Breast epithelium (tissue), 4 donors: ENCODE results near the gene TMEM164. TPM values are rescaled to one million over a fixed set of nuclear protein-coding genes. Genes with fewer than 3 reads are reported as not detected.

ENCODE experiments used
- DNase-seq, 2 donors: peaks; one replicate each; pipeline ENCODE4 v3.0.0-alpha.2; 2019; ENCODE audit warnings: low spot score in 2 of 2
- H3K27ac ChIP-seq, 2 donors: fragments of 200-600 bp; sonication (generic) in 1 of 2; one replicate each; pipeline ENCODE4 v1.5.1; 2016 to 2019; ENCODE audit warnings: mild to moderate bottlenecking in 1 of 2
- H3K27me3 ChIP-seq, 2 donors: fragments of 200-600 bp; sonication (generic) in 1 of 2; one replicate each; pipeline versions ENCODE4 v1.5.1 to v1.6.0; 2017 to 2019; ENCODE audit warnings: control low read depth in 1 of 2, mild to moderate bottlenecking in 1 of 2
- H3K36me3 ChIP-seq: fragments of 200-600 bp; one replicate; pipeline ENCODE4 v1.5.1; 2019
- H3K4me1 ChIP-seq, 2 donors: fragments of 200-600 bp; sonication (generic); one replicate each; pipeline ENCODE4 v1.5.1; 2016 to 2019; ENCODE audit warnings: control low read depth in 1 of 2
- H3K4me3 ChIP-seq, 3 donors: fragments of 200-600 bp; sonication (generic); 1 replicate in 2 of 3; 2 replicates in 1 of 3; pipeline ENCODE4 v1.5.1; 2016 to 2019; ENCODE audit warnings: mild to moderate bottlenecking in 3 of 3, moderate library complexity in 2 of 3
- H3K9me3 ChIP-seq, 2 donors: fragments of 200-600 bp; sonication (generic) in 1 of 2; one replicate each; pipeline ENCODE4 v1.5.1; 2016 to 2019; ENCODE audit warnings: control low read depth in 1 of 2
- POLR2A ChIP-seq: fragments of 450-650 bp; IDR thresholded peaks from one replicate; pipeline ENCODE4 v1.6.1; 2016; ENCODE audit warnings: antibody characterized with exemption, mild to moderate bottlenecking, moderate library complexity
- POLR2AphosphoS5 ChIP-seq, 3 donors: sonication (generic); formaldehyde crosslinking; IDR thresholded peaks; one replicate each; pipeline ENCODE4 v1.6.1; 2017; ENCODE audit warnings: antibody characterized with exemption in 3 of 3
- intact Hi-C: fragments of 100-400 bp; cut with DNase I; formaldehyde crosslinking; loops from one replicate; pipeline ENCODE4 v1.15.1; 2023; ENCODE audit warnings: low total_unique reads
- total RNA-seq, 3 donors: library from RNA; depleted of rRNA; stranded (reverse); fragments of >200 nt; gene quantifications; one replicate each; pipeline ENCODE4 v1.1.0, GENCODE V29; 2016
- TF ChIP-seq, protein P1 (sequence below), 3 donors: fragments of 450-650 bp; IDR thresholded peaks; one replicate each; pipeline ENCODE4 v1.5.1; 2016 to 2017; ENCODE audit warnings: antibody characterized with exemption in 3 of 3, mild to moderate bottlenecking in 3 of 3, moderate library complexity in 3 of 3

Gene TMEM164
- total RNA-seq, 3 donors from 2014 or later, result 35.7 to 58.7 (median 56.5) TPM

DNA sequence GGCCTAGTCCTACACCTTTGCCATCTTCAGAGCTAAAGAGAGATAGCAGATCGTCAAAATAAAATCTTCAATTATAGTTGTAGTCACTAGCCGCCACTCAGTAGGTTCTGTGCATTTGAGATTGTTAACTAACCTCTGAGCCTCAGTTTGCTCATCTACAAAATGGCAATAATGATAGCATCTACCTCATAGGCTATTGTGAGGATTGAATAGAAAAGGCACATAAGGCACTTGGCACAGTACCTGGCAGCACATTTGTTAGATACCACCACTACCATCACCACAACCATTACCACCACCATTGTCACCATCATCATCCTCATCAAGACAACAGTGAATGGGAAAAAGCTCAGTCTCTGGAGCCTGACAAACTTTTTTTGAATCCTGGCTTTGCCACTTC lies 180.4 kb downstream of the TMEM164 start:
- peaks cover 0 to 10% of the 10 kb centered on the region in 2 donors for H3K9me3 ChIP-seq
- no peaks in the 10 kb centered on the region for H3K4me1 ChIP-seq
- no peak overlapping the region for H3K27ac ChIP-seq
- TF ChIP-seq POLR2A (no peak), POLR2AphosphoS5 (IDR thresholded peaks at IDR 0.05) (no peak)
- TF ChIP-seq, protein P1, sequence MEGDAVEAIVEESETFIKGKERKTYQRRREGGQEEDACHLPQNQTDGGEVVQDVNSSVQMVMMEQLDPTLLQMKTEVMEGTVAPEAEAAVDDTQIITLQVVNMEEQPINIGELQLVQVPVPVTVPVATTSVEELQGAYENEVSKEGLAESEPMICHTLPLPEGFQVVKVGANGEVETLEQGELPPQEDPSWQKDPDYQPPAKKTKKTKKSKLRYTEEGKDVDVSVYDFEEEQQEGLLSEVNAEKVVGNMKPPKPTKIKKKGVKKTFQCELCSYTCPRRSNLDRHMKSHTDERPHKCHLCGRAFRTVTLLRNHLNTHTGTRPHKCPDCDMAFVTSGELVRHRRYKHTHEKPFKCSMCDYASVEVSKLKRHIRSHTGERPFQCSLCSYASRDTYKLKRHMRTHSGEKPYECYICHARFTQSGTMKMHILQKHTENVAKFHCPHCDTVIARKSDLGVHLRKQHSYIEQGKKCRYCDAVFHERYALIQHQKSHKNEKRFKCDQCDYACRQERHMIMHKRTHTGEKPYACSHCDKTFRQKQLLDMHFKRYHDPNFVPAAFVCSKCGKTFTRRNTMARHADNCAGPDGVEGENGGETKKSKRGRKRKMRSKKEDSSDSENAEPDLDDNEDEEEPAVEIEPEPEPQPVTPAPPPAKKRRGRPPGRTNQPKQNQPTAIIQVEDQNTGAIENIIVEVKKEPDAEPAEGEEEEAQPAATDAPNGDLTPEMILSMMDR (IDR thresholded peaks at IDR 0.05), result no peak
- intact Hi-C loops, result no loop called here
- no peaks in the 10 kb centered on the region for H3K36me3 ChIP-seq
- H3K4me3 ChIP-seq, result no peak overlapping the region
- H3K27me3 ChIP-seq, result peaks cover 0 to 67% of the 10 kb centered on the region in 2 donors
- DNase-seq, result no peak

GRCh38 chrX:110188701-110189558 lies 186.0 kb downstream of the TMEM164 start:
- intact Hi-C loops, result no loop called here
- H3K27me3 ChIP-seq, result peaks cover 0 to 50% of the 10 kb centered on the region in 2 donors

DNA sequence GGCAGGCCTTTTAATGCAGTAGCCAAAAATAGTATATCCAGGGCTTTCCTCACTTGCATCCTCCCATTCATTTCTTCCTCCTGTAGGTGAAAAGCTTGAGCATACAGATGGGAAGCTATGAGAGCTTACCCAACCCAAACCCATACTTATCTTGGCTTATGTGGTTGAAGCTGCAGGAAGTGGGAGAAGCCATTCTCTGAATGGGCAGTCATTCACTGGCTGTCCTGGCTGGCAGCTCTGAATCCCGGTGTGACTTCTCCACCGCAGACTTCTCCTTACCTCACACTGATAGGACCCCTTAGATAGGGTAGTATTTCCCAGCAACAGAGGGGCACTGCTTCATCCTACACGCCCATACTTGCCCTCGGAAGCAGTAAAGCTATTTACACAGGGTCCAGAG lies 189.6 kb downstream of the TMEM164 start:
- intact Hi-C loops, result no loop called here
- Histone ChIP-seq H3K4me3 (no peak overlapping the region), H3K9me3 (no peaks in the 10 kb centered on the region), H3K27me3 (peaks cover 0 to 50% of the 10 kb centered on the region in 2 donors), H3K36me3 (no peaks in the 10 kb centered on the region), H3K4me1 (no peaks in the 10 kb centered on the region), H3K27ac (no peak overlapping the region)
- no peak for DNase-seq
- TF ChIP-seq, protein P1 (IDR thresholded peaks at IDR 0.05), result no peak
- TF ChIP-seq POLR2A (no peak), POLR2AphosphoS5 (IDR thresholded peaks at IDR 0.05) (no peak)

More at GRCh38 chrX:110188701-110189558, 186.0 kb downstream of the TMEM164 start:
- no peak for DNase-seq
- Histone ChIP-seq H3K4me1 (no peaks in the 10 kb centered on the region), H3K36me3 (no peaks in the 10 kb centered on the region), H3K9me3 (peaks cover 0 to 10% of the 10 kb centered on the region in 2 donors), H3K4me3 (no peak overlapping the region), H3K27ac (no peak overlapping the region)
- TF ChIP-seq POLR2AphosphoS5 (IDR thresholded peaks at IDR 0.05) (no peak), POLR2A (no peak)
- TF ChIP-seq, protein P1 (IDR thresholded peaks at IDR 0.05), result no peak

- TF ChIP-seq, protein P1 (IDR thresholded peaks at IDR 0.05), result no peak
- TF ChIP-seq POLR2AphosphoS5 (IDR thresholded peaks at IDR 0.05), result no peak
- no peak for TF ChIP-seq POLR2A
- Histone ChIP-seq H3K4me3 (no peak overlapping the region), H3K27ac (no peak overlapping the region), H3K4me1 (no peaks in the 10 kb centered on the region), H3K36me3 (no peaks in the 10 kb centered on the region), H3K9me3 (no peaks in the 10 kb centered on the region), H3K27me3 (peaks cover 0 to 42% of the 10 kb centered on the region in 2 donors)
- intact Hi-C loops, result no loop called here
- DNase-seq, result no peak
Measured at GRCh38 chrX:110194977-110195376, 192.1 kb downstream of the TMEM164 start.

DNA sequence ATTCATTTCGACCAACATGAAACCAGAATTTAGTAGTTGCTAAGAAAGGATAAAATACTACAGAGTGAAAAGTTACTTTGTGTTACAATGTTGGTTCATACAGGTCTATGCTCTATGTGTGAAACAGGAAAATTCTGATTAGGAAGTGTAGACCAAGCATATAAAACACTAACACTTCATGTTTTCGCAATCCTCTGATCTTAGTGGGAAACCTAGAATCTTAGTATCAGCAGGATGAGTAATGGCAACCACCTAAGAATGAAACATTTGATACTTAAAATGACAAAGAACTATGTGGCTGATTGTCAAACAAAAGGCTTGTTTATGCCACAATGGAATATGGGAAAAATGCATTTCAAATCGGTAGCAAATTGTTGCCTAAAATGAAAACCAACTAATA lies 198.9 kb downstream of the TMEM164 start:
- no peak overlapping the region for H3K4me3 ChIP-seq
- peaks cover 0 to 42% of the 10 kb centered on the region in 2 donors for H3K27me3 ChIP-seq
- no peak overlapping the region for H3K27ac ChIP-seq
- H3K36me3 ChIP-seq, result no peaks in the 10 kb centered on the region
- H3K4me1 ChIP-seq, result no peaks in the 10 kb centered on the region
- DNase-seq, result no peak
- intact Hi-C loops, result no loop called here
- no peaks in the 10 kb centered on the region for H3K9me3 ChIP-seq
- TF ChIP-seq, protein P1 (IDR thresholded peaks at IDR 0.05), result no peak
